Measurements from ENCODE around the gene PSENEN.
A peak's percentile ranks its signal among the peaks of the same experiment; 100 is the strongest.

Gene PSENEN

GRCh38 chr19:35745328-35746086 lies at the start of gene PSENEN, which contains the start of gene U2AF1L4 (continued):
- TF ChIP-seq RBAK (tag by site-specific recombination; IDR thresholded peaks at IDR 0.05): no peak
- no peak for TF ChIP-seq PRDM6 (tag by site-specific recombination; IDR thresholded peaks at IDR 0.05)
- peak; percentile 89 for TF ChIP-seq ZBTB26 (tag by site-specific recombination; optimal IDR thresholded peaks at IDR 0.05)
- 0 out of 2 replicates have a peak, but pooled peaks have one; percentile 8 for TF ChIP-seq ZNF692 (tag by site-specific recombination; IDR thresholded peaks at IDR 0.05)
- no peak for TF ChIP-seq HOXC10 (CRISPR knock-in tag; IDR thresholded peaks at IDR 0.05)
- no peak for TF ChIP-seq ZNF514 (tag by site-specific recombination; IDR thresholded peaks at IDR 0.05)
- TF ChIP-seq ZNF138 (tag by site-specific recombination; IDR thresholded peaks at IDR 0.05; ENCODE audit: borderline replicate concordance): no peak
- no peak for TF ChIP-seq ZNF398 (tag by site-specific recombination; IDR thresholded peaks at IDR 0.05)
- no peak for TF ChIP-seq ZNF513 (tag by site-specific recombination; IDR thresholded peaks at IDR 0.05)
- no peak for TF ChIP-seq GLI4 (tag by site-specific recombination; IDR thresholded peaks at IDR 0.05)
- TF ChIP-seq ZNF626 (tag by site-specific recombination; IDR thresholded peaks at IDR 0.05): no peak
- TF ChIP-seq ZNF426 (tag by site-specific recombination; IDR thresholded peaks at IDR 0.05): no peak
- peak; percentile 37; the same call in 1 of the 2 replicates for TF ChIP-seq ZNF660 (tag by site-specific recombination; IDR thresholded peaks at IDR 0.05)
- peak; percentile 67; the same call in 1 of the 2 replicates for TF ChIP-seq GLIS1 (tag by site-specific recombination; IDR thresholded peaks at IDR 0.05)
- peak; percentile 91 for TF ChIP-seq ZNF629 (tag by site-specific recombination; IDR thresholded peaks at IDR 0.05)
- TF ChIP-seq ZNF223 (tag by site-specific recombination; IDR thresholded peaks at IDR 0.05): no peak
- peak; percentile 53 for TF ChIP-seq ZNF518A (tag by site-specific recombination; conservative IDR thresholded peaks at IDR 0.05; ENCODE audit: low read depth)
- no peak; the same call in 1 of the 2 replicates for TF ChIP-seq ELK4 (IDR thresholded peaks at IDR 0.05; ENCODE audit: borderline replicate concordance, low read depth, low read length)
- TF ChIP-seq ZSCAN18 (tag by site-specific recombination; IDR thresholded peaks at IDR 0.05): no peak
- TF ChIP-seq KLF8 (tag by site-specific recombination; IDR thresholded peaks at IDR 0.05): no peak
